ENCODE data around the gene NEDD4L. TPM values are rescaled to one million over a fixed set of nuclear protein-coding genes. Genes with fewer than 3 reads are reported as not detected.

Gene NEDD4L
- total RNA-seq, 2 experiments from 2014 or later = 11.2 to 13.7 TPM

DNA sequence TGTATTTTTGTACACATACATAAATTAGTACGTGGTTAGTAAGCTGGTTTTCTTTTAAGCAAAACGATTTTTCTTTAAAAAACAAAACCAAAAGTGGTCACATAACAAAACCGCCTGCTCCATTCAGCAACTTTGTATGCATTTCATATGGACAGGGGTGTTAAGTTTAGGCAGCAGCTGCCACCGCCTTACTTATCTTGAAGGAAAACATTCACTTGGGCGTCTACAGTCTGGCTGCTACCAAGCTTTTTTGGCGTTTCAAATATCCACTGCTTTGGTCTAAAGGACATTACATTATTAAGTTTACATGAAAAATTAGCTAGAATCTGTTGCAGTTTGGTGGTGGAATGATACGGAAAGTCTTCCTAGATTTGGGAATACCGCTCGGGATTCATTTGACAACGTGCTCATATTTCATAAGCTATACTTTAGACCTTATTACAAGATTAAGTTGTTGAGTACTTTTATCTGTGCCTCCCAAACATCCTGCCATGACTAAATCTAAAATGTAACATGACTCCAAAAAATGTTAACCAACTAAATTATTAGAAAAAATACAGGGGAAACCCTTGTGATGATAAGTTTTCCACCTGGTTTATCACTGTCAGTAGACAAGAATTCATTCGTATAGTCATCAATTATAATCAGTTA, 214.8 kb downstream of the NEDD4L start:
- intact Hi-C loops (cut with DNase I, micrococcal nuclease) = no loop called here
- Mint-ChIP-seq H3K27me3 (no peaks in the 10 kb centered on the region), H3K9me3 (no peaks in the 10 kb centered on the region), H3K27ac (no peak overlapping the region), H3K36me3 (ENCODE audit: low read depth) (no peaks in the 10 kb centered on the region), H3K4me3 (no peak overlapping the region), H3K4me1 (ENCODE audit: low read depth) (no peaks in the 10 kb centered on the region)
- Histone ChIP-seq H3K27ac (ENCODE audit: low read depth in 1 of 2, low read length in 2 of 2) (no peak overlapping the region), H3K9me3 (ENCODE audit: control insufficient read depth in 1 of 2, insufficient read depth in 1 of 2, low read length in 2 of 2) (no peaks in the 10 kb centered on the region), H3K27me3 (ENCODE audit: control insufficient read depth in 1 of 2, insufficient read depth in 2 of 2, low read length in 2 of 2) (no peaks in the 10 kb centered on the region), H3K4me1 (ENCODE audit: insufficient read depth, low read length) (no peaks in the 10 kb centered on the region), H3K4me3 (ENCODE audit: low read length) (no peak overlapping the region), H3K36me3 (ENCODE audit: insufficient read depth, low read length) (no peaks in the 10 kb centered on the region)
- DNase-seq (no peak), ATAC-seq (ENCODE audit: poor library complexity) (no peak)
- TF ChIP-seq, protein P1, sequence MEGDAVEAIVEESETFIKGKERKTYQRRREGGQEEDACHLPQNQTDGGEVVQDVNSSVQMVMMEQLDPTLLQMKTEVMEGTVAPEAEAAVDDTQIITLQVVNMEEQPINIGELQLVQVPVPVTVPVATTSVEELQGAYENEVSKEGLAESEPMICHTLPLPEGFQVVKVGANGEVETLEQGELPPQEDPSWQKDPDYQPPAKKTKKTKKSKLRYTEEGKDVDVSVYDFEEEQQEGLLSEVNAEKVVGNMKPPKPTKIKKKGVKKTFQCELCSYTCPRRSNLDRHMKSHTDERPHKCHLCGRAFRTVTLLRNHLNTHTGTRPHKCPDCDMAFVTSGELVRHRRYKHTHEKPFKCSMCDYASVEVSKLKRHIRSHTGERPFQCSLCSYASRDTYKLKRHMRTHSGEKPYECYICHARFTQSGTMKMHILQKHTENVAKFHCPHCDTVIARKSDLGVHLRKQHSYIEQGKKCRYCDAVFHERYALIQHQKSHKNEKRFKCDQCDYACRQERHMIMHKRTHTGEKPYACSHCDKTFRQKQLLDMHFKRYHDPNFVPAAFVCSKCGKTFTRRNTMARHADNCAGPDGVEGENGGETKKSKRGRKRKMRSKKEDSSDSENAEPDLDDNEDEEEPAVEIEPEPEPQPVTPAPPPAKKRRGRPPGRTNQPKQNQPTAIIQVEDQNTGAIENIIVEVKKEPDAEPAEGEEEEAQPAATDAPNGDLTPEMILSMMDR (IDR thresholded peaks at IDR 0.05) = no peak
- ChIA-PET CTCF (no interaction called here), POLR2A (no interaction called here)

DNA sequence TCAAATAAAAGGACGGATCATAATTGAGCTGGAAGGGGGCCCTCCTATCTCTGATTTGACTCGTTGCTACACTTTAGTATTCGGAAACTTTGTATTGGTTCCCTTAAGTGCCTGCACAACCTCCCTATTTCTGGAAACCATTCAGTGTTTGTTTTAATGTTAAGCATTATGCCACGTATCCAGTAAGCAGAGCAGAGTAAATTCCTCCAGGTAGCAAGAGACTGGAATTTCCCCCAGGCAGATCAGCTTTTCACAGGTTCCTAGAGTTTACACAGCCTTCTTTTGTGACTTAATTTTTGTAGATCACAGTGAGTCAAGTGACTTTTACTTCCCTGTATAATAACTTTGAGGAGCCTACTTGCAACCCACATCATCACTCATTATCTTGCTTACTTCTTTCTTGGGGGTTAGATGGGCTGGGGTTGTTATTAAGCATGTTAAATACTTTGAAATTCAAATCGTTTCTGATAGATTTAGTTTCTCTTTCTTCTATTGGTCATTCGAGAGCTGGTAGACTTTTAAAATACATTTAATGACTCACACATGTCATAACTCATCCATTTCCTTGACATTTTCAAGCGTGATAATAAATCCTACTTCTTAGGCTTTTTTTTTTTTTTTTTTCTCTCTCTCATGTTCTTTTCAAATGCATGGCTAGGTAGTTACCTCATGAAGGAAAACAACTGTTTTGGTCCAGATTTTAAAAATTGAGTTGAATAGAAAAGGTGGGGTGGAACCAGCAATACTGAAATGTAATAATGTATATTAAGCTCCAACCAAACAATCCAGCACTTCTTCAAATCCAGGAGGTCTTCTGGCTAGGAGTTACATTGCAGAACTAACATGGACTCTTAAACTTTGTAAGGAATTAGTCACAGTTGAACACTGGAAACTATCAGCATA, 219.3 kb downstream of the NEDD4L start:
- no peaks in the 10 kb centered on the region for H3K36me3 Mint-ChIP-seq (ENCODE audit: low read depth)
- CTCF ChIA-PET = interaction anchor here (0.7 kb wide), 1 partner anchor 58 kb away, joined by 3 read pairs; no protein-coding TSS in a partner anchor

GRCh38 chr18:58264075-58264474, 220.0 kb downstream of the NEDD4L start:
- Histone ChIP-seq H3K9me3 (ENCODE audit: control insufficient read depth in 1 of 2, insufficient read depth in 1 of 2, low read length in 2 of 2) (no peaks in the 10 kb centered on the region), H3K4me1 (ENCODE audit: insufficient read depth, low read length) (no peaks in the 10 kb centered on the region), H3K36me3 (ENCODE audit: insufficient read depth, low read length) (no peaks in the 10 kb centered on the region), H3K27me3 (ENCODE audit: control insufficient read depth in 1 of 2, insufficient read depth in 2 of 2, low read length in 2 of 2) (no peaks in the 10 kb centered on the region), H3K27ac (ENCODE audit: low read depth in 1 of 2, low read length in 2 of 2) (no peak overlapping the region), H3K4me3 (ENCODE audit: low read length) (no peak overlapping the region)
- Mint-ChIP-seq H3K9me3 (no peaks in the 10 kb centered on the region), H3K4me3 (no peak overlapping the region), H3K27ac (no peak overlapping the region), H3K4me1 (ENCODE audit: low read depth) (no peaks in the 10 kb centered on the region), H3K36me3 (ENCODE audit: low read depth) (no peaks in the 10 kb centered on the region), H3K27me3 (no peaks in the 10 kb centered on the region)
- DNase-seq = no peak
- no peak for ATAC-seq (ENCODE audit: poor library complexity)
- TF ChIP-seq, protein P1 (IDR thresholded peaks at IDR 0.05) = no peak
- POLR2A ChIA-PET = no interaction called here
- intact Hi-C loops (cut with DNase I, micrococcal nuclease) = no loop called here
- CTCF ChIA-PET = interaction anchor here (0.7 kb wide), 1 partner anchor 58 kb away, joined by 3 read pairs; no protein-coding TSS in a partner anchor

More for the DNA sequence above, 219.3 kb downstream of the NEDD4L start:
- POLR2A ChIA-PET = no interaction called here
- H3K27me3 ChIP-seq (ENCODE audit: control insufficient read depth in 1 of 2, insufficient read depth in 2 of 2, low read length in 2 of 2) = no peaks in the 10 kb centered on the region
- no peak overlapping the region for H3K27ac Mint-ChIP-seq
- H3K9me3 Mint-ChIP-seq = no peaks in the 10 kb centered on the region
- no peak overlapping the region for H3K4me3 Mint-ChIP-seq
- intact Hi-C loops (cut with DNase I, micrococcal nuclease) = no loop called here
- H3K27me3 Mint-ChIP-seq = no peaks in the 10 kb centered on the region
- no peaks in the 10 kb centered on the region for H3K9me3 ChIP-seq (ENCODE audit: control insufficient read depth in 1 of 2, insufficient read depth in 1 of 2, low read length in 2 of 2)
- ATAC-seq (ENCODE audit: poor library complexity) (no peak), DNase-seq (no peak)
- no peak overlapping the region for H3K27ac ChIP-seq (ENCODE audit: low read depth in 1 of 2, low read length in 2 of 2)
- H3K4me1 ChIP-seq (ENCODE audit: insufficient read depth, low read length) = no peaks in the 10 kb centered on the region
- H3K4me1 Mint-ChIP-seq (ENCODE audit: low read depth) = no peaks in the 10 kb centered on the region
- no peaks in the 10 kb centered on the region for H3K36me3 ChIP-seq (ENCODE audit: insufficient read depth, low read length)
- H3K4me3 ChIP-seq (ENCODE audit: low read length) = no peak overlapping the region
- TF ChIP-seq, protein P1 (IDR thresholded peaks at IDR 0.05) = no peak

Measured in CD4-positive, alpha-beta T cell (primary cell).